Measurements from ENCODE around the gene HRAS.

The HRAS gene

GRCh38 chr11:506995-507726 is 28.2 kb downstream of the HRAS start, which contains the start of gene RNH1:
Gene RNH1 (minus strand): TSS chr11:507242. CDS start chr11:502162, 5,080 bp downstream.
- DNase-seq = peak; percentile 97 to 98

- DNase-seq = peak; percentile 96 to 97
Observed at GRCh38 chr11:506238-506994, 29.0 kb downstream of the HRAS start.

DNA sequence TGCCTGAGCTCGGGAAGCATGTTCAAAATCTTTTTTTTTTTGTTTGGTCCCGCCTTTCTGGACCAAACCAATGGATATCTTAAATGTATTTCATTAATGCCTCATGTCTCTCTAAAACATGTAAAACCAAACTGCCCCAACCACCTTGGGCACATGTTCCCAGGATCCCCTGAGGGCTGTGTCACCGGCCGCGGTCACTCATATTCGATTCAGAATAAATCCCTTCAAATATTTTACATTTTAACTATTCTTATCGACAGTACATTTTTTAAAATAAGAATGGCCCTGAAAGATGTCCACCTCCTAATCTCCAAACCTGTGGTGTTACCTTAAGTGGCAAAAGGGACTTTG is 30.4 kb downstream of the HRAS start:
- no peak for DNase-seq

DNA sequence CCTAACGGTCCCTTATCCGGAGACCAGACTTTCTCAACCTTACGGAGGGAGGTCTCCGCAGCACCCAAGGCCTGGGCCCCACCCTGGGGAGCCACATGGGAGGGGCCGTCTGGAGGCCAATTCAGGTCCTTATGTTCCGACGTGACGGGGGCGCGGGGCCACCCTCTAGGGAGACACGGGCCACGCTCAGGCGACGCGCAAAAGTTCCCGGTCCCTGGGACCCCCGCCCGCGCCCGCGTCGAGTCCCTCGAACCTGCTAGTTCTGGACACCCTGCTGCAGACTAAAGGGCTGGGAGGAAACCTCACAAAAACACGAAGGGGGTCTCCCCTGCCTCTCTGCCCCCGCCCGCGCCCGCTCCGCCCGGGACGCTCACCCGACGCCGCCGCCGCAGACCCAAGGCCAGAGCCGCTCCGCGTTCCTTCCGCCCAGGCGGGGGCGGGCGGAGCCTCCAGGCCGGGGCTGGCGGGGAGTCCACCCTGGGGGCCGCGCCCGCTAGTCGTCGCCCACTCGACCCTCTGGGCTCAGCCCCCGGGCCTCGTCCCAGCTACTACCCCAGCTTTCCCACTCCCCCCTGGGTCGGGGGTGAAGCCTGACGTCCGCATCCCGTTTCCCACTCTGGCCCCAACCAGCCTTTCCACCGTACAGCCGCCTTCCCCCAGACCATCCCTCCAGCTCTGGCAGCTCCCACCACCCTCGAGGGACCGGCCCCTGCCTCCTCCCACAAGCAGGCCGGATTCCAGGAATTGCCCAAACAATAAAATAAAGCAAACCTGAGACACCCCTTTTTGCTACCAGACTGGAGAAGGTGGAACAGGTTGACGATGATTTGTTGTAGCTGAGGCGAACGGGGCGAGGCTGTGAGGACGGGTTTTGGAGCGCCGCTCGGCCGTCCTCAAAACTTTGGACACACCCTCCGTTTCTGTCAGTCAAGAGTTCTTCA is 31.1 kb downstream of the HRAS start:
- DNase-seq = peak in 1 of 2 donors; percentile 22

DNA sequence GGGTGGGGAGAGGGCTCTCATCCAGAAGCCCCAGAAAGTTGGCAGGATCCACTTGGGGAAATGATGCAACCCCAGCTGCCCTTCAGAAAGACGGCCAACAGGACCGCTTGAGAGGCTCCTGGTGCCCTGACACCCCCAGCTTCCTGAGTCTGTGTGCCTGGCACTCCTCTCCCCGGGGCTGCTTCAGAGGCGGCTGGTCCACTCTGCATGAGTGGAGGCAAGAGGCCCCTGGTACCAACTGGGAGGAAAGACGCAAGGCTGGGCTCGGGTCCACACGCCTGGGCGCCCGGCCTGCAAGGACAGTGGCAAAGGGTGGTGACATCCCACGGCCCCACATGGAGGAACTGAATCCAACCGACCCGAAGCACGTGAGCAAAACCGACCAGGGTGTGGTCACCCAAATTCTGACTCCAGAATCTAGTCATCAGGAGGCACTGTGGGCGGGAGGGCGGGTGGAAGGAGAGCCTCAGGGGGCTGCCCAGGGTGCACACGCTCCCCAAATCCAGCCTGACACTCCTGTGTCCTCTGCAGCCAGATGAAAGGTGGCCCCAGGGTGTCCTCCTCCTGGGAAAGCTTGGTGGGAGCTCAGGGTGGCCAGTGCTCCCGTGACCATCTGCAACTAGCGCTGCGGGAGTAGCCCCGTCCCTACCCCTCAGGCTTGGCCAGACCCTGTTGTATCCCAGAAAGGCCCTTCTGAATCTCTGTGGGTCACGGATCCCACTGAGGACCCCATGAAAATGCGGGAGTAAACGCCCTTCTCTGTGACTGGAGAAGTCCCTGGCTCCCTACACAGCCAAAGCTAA is 32.0 kb downstream of the HRAS start:
- peak; percentile 25 to 72 for DNase-seq

GRCh38 chr11:502288-503178 is 32.8 kb downstream of the HRAS start:
- no peak for DNase-seq

GRCh38 chr11:501683-502287 is 33.6 kb downstream of the HRAS start:
- no peak for DNase-seq

DNA sequence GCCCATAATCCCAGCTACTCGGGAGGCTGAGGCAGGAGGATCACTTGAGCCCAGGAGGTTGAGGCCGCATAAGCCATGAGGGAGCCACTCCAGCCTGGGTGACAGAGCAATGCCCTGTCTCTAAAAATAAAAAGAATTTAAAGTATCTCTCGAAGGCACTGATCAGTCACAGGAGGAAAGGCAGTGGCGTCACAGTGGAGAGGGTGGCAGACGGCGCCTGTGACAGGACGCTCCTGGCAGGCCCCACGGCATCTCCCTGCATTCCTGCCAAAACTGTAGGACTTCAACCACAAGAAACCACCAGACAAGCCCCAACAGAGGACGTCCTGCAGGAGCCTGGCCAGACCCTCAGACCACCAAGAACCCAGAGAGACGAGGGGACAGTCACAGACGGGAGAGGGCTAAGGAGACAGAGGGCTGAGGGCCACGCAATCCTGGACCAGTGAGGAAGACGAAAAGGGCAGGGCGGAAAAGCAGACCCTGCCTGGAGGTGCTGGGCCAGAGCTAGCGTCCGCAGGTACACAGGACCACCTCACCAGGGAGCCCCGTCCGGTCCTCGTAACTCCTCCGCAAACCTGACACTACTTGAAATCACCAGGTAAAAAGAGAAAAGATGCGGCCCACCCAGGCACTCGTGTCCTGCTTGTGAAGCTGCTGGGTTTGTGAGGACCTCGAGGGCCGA is 34.2 kb downstream of the HRAS start:
- no peak for DNase-seq

DNA sequence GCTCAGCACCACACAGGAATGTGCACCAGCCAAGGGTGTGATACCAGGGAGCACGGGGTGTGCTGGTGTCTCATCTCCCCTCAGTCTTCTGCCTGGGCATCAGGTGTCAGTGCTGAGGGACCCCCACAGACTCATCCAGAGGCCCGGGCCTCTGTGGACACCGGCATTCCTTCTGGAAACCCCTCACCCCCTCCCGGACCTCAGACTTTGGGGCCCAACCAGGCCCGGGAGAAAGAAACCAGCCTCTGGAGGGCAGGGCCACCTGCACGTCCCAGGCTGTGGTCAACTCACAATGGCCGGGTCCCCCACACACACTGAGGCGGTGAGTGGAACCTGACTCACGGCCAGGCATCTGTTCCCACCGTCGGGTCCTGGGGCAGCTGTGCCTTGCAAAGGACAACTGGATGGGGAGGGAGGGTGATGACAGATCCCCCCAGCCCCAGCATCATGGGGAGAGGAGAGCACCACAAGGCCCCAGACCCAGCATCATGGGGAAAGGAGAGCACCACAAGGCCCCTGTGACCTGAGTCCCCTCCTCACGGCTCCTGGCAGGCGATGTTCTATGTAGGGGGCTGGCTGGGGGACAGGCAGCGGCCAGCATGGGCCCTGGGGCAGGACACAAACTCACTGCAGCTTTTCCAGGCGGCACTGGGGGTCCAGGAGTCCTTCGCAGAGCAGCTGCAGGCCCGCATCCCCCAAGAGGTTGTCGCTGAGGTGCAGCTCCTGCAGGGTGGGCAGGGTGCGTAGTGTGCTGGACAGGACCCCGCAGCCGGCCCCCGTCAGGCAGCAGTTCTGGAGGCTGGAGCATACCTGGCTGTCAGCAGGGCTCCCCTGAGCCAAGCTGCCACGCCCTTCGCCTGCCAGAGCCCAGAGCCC is 35.9 kb downstream of the HRAS start:
- DNase-seq = no peak

GRCh38 chr11:498297-499181 is 36.8 kb downstream of the HRAS start:
- DNase-seq = no peak

GRCh38 chr11:497565-498296 is 37.6 kb downstream of the HRAS start:
- DNase-seq = no peak

GRCh38 chr11:496834-497564 is 38.4 kb downstream of the HRAS start:
- DNase-seq = no peak

DNA sequence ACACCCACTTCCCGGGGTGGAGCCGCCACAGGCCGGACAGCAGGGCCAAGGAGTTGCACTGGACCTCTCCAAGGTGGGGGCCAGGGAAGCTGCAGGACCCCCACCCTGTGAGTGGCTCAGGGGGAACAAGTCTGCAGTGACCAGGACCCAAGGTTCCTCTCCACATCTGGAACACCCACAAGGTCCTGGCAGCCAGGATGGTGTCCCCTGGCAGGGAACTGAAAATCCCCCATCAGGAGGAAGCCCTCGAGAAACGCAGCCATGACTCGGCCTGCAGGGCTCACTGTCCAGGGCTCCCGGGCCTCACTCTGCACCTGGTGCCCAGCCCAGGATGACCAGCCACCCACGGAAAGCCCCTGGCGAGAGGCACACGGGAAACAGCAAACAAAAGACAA is 39.8 kb downstream of the HRAS start:
- DNase-seq = no peak

- DNase-seq = no peak
Observed at GRCh38 chr11:494761-495536, 40.4 kb downstream of the HRAS start.

DNA sequence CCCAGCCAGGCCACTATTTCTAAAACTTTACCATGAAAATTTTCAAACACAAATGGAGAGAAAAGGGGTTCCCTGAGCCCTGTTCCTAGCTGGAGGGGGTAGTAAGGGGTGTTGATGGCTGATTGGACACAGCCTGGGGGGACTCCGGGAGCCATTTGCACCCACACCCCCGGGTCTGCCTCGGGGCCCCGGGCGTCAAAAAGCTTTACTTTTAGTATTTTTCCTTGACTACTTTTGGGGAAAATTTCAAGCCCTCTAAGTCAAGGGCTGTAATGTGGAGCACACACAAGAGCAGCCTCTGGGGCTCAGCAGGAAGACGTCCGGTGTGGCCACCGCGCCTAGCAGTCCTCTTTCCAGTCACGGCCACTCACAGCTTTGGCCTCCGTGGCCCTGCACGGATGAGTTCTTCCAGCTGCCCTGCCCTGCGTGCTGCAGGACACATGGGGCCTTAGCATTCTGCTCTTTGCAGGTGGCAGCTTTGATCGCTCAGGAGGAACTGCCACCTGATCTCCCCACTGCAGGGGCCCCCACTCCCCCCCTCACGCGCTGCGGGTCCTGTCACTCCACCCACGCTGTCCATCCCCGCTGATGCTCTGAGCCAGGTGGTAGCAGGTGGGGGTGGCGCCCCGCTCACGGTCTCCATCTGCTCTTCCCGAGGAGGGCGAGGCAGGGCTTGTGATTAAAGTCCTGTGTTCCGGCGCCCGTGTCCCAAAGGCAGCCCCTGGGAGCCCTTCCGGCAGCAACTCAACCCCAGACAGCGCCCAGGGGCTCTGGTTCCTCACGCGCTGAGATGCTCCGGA is 42.7 kb downstream of the HRAS start:
- no peak for DNase-seq

All from CD4-positive, alpha-beta T cell treated with Interleukin-1 beta for 1 hour (primary cell).